ENCODE results near the gene C19orf47.

GRCh38 chr19:40348961-40349507, 837 bp upstream of the C19orf47 start:
- TF ChIP-seq CTCF (conservative IDR thresholded peaks at IDR 0.05; ENCODE audit: low read length) (no peak), EZH2phosphoT487 (IDR thresholded peaks at IDR 0.05; ENCODE audit: borderline replicate concordance) (no peak)

All from Loucy (cell line).